Measurements from ENCODE around the gene SLC25A11. TPM values are rescaled to one million over a fixed set of nuclear protein-coding genes. Genes with fewer than 3 reads are reported as not detected.

Gene SLC25A11
- total RNA-seq, 6 experiments from 2014 or later, result 32.6 to 64.2 (median 41.0) TPM

DNA sequence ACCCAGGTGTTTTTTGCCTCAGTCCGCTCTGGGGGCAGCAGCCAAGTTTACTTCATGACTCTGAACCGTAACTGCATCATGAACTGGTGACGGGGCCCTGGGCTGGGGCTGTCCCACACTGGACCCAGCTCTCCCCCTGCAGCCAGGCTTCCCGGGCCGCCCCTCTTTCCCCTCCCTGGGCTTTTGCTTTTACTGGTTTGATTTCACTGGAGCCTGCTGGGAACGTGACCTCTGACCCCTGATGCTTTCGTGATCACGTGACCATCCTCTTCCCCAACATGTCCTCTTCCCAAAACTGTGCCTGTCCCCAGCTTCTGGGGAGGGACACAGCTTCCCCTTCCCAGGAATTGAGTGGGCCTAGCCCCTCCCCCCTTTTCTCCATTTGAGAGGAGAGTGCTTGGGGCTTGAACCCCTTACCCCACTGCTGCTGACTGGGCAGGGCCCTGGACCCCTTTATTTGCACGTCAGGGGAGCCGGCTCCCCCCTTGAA lies 42.6 kb downstream of the SLC25A11 start:
- WGBS (ENCODE audit: insufficient coverage, low coverage, low lambda C conversion rate, missing lambda C conversion rate), result 90% methylated on average over 3 of the region's 10 CpGs
- TF ChIP-seq, protein P1, sequence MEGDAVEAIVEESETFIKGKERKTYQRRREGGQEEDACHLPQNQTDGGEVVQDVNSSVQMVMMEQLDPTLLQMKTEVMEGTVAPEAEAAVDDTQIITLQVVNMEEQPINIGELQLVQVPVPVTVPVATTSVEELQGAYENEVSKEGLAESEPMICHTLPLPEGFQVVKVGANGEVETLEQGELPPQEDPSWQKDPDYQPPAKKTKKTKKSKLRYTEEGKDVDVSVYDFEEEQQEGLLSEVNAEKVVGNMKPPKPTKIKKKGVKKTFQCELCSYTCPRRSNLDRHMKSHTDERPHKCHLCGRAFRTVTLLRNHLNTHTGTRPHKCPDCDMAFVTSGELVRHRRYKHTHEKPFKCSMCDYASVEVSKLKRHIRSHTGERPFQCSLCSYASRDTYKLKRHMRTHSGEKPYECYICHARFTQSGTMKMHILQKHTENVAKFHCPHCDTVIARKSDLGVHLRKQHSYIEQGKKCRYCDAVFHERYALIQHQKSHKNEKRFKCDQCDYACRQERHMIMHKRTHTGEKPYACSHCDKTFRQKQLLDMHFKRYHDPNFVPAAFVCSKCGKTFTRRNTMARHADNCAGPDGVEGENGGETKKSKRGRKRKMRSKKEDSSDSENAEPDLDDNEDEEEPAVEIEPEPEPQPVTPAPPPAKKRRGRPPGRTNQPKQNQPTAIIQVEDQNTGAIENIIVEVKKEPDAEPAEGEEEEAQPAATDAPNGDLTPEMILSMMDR (IDR thresholded peaks at IDR 0.05), result no peak
- TF ChIP-seq POLR2A (IDR thresholded peaks at IDR 0.05), result no peak

DNA sequence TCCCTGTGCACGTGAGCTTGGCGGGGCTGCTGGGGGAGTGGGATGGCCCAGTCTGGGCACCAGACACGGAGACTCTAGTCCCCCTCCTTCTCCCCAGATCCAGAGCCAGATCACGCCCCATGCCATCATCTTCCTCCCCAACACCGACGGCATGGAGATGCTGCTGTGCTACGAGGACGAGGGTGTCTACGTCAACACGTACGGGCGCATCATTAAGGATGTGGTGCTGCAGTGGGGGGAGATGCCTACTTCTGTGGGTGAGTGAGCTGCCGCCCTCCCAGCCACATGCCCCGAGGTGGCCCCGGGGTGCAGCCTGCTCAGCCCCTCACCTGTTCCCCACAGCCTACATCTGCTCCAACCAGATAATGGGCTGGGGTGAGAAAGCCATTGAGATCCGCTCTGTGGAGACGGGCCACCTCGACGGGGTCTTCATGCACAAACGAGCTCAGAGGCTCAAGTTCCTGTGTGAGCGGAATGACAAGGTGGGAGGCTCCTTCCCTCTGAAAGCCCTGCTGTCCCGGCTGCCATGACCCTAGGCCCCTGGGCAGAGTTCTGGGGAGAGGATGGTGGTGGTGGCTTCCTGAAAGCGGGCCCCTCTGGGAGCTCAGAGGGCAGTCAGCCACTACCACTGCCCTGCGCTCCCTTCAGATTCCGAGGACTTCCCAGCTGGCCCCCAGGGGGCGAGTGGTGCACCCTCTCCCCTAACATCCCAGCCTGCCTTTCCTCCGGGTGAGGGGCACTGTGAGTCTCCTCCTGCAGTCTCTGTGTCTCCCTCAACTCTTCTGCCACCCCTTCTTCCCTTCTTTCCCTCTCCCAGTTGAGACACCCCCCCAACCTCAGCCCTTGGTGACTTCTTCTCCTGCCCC lies 43.3 kb downstream of the SLC25A11 start:
- no peaks in the 10 kb centered on the region for H3K9me3 ChIP-seq
- DNase-seq (peak in 1 of 3 donors; percentile 52), ATAC-seq (no peak)
- H3K27ac ChIP-seq, result no peak overlapping the region
- intact Hi-C loops (cut with DNase I), result no loop called here
- TF ChIP-seq, protein P1 (IDR thresholded peaks at IDR 0.05), result no peak
- no peak for TF ChIP-seq POLR2A (IDR thresholded peaks at IDR 0.05)
- H3K4me1 ChIP-seq, result peaks cover 0 to 27% (median 12%) of the 10 kb centered on the region in 4 donors
- peaks cover 0 to 41% (median 7%) of the 10 kb centered on the region in 4 donors for H3K36me3 ChIP-seq
- WGBS (ENCODE audit: insufficient coverage, low coverage, low lambda C conversion rate, missing lambda C conversion rate), result 100% methylated on average over 1 of the region's 27 CpGs
- no peak overlapping the region for H3K4me3 ChIP-seq
- no peaks in the 10 kb centered on the region for H3K27me3 ChIP-seq

More for the DNA sequence above, 42.6 kb downstream of the SLC25A11 start:
- ATAC-seq (no peak), DNase-seq (peak in 1 of 3 donors; percentile 57)
- intact Hi-C loops (cut with DNase I), result no loop called here
- Histone ChIP-seq H3K4me3 (no peak overlapping the region), H3K9me3 (no peaks in the 10 kb centered on the region), H3K36me3 (peaks cover 0 to 34% (median 7%) of the 10 kb centered on the region in 4 donors), H3K27me3 (no peaks in the 10 kb centered on the region), H3K27ac (no peak overlapping the region), H3K4me1 (peaks cover 0 to 27% (median 12%) of the 10 kb centered on the region in 4 donors)

DNA sequence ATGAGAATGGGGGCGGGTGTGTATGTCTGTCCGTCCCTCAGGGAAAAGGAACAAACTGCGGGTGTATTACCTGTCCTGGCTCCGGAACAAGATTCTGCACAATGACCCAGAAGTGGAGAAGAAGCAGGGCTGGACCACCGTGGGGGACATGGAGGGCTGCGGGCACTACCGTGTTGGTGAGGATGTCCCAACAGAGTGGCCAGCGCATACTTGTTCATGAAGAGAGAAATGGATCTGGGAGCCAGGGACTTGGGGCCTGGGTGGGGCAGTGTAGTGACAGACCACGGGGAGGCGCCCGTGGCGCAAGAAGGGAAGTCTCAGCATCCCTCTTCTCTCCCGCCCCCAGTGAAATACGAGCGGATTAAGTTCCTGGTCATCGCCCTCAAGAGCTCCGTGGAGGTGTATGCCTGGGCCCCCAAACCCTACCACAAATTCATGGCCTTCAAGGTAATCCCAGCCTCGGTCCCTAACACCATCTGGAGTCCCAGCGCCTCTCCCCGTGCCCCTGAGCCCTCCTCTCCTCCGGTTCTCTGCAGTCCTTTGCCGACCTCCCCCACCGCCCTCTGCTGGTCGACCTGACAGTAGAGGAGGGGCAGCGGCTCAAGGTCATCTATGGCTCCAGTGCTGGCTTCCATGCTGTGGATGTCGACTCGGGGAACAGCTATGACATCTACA lies 44.1 kb downstream of the SLC25A11 start:
- no peaks in the 10 kb centered on the region for H3K27me3 ChIP-seq
- no peak overlapping the region for H3K27ac ChIP-seq
- TF ChIP-seq POLR2A (IDR thresholded peaks at IDR 0.05), result no peak
- TF ChIP-seq, protein P1 (IDR thresholded peaks at IDR 0.05), result no peak
- no peaks in the 10 kb centered on the region for H3K9me3 ChIP-seq
- H3K4me3 ChIP-seq, result no peak overlapping the region
- 68% methylated on average over 9 of the region's 27 CpGs for WGBS (ENCODE audit: insufficient coverage, low coverage, low lambda C conversion rate, missing lambda C conversion rate)
- peaks cover 0 to 25% (median 11%) of the 10 kb centered on the region in 4 donors for H3K4me1 ChIP-seq
- H3K36me3 ChIP-seq, result peaks cover 0 to 43% (median 7%) of the 10 kb centered on the region in 4 donors
- DNase-seq (peak in 2 of 3 donors; percentile 49 to 57), ATAC-seq (no peak)
- intact Hi-C loops (cut with DNase I), result no loop called here

DNA sequence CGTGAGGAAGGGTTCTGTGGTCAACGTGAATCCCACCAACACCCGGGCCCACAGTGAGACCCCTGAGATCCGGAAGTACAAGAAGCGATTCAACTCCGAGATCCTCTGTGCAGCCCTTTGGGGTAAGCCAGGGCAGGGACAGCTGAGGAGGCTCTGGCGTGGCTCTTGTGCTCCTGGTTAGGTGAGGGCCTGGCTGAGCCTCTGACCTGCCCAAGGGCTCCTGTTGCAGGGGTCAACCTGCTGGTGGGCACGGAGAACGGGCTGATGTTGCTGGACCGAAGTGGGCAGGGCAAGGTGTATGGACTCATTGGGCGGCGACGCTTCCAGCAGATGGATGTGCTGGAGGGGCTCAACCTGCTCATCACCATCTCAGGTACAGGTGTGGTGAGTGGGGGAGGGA lies 44.7 kb downstream of the SLC25A11 start:
- no peaks in the 10 kb centered on the region for H3K9me3 ChIP-seq
- H3K27ac ChIP-seq, result no peak overlapping the region
- H3K4me3 ChIP-seq, result no peak overlapping the region
- ATAC-seq (no peak), DNase-seq (peak in 1 of 3 donors; percentile 52)
- intact Hi-C loops (cut with DNase I), result no loop called here
- WGBS (ENCODE audit: insufficient coverage, low coverage, low lambda C conversion rate, missing lambda C conversion rate), result 96% methylated on average over 4 of the region's 13 CpGs
- no peak for TF ChIP-seq POLR2A (IDR thresholded peaks at IDR 0.05)
- TF ChIP-seq, protein P1 (IDR thresholded peaks at IDR 0.05), result no peak
- peaks cover 0 to 21% (median 8%) of the 10 kb centered on the region in 4 donors for H3K4me1 ChIP-seq
- H3K27me3 ChIP-seq, result no peaks in the 10 kb centered on the region
- H3K36me3 ChIP-seq, result peaks cover 0 to 50% (median 13%) of the 10 kb centered on the region in 4 donors

Measured in right lobe of liver (tissue), 6 donors.